CMK (cell line): ENCODE measurements around the gene HNRNPL.
"Not testable (repeated sequence)": the region's sequence is repeated elsewhere in the genome, so short reads cannot be mapped to it uniquely, and the experiment has no call there.

Experiments used
- DNase-seq: peaks from one replicate; pipeline ENCODE4 v3.0.0-alpha.2; 2010; ENCODE audit warnings: low read depth

The HNRNPL gene

DNA sequence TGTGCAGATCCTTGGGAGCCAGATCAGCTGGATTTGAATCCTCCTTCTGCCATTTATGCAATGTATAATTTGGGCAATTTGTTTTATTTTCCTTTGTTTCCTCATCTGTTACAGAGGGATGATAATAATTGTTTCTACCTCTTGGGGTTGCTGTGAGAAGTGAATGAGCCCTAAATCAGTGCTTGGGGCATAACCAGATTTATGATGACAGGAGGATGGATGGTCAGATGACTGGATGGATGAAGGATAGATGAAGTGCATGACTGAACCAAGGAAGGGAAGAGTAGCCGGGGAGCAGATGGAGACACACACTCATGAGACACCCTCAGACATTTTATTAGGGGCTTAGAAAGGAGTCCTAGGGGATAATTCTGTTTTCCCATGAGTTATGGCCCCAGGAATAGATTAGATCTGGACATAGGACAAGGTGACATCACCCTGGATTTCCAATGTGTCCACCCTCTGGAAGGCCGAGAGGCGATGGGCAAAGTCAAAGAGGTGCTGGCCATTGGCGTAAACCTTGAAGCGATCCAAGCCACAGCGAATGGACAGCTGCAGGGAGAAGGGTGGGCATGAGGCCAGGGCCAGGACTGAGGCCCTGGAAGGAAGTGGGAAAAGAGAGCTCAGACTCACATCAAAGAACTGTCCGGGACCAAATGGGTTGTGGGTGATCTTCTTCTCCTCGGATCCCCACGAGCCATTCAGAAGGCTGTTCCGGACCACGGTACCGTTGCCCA, 48.3 kb downstream of the HNRNPL start:
- DNase-seq: no peak

DNA sequence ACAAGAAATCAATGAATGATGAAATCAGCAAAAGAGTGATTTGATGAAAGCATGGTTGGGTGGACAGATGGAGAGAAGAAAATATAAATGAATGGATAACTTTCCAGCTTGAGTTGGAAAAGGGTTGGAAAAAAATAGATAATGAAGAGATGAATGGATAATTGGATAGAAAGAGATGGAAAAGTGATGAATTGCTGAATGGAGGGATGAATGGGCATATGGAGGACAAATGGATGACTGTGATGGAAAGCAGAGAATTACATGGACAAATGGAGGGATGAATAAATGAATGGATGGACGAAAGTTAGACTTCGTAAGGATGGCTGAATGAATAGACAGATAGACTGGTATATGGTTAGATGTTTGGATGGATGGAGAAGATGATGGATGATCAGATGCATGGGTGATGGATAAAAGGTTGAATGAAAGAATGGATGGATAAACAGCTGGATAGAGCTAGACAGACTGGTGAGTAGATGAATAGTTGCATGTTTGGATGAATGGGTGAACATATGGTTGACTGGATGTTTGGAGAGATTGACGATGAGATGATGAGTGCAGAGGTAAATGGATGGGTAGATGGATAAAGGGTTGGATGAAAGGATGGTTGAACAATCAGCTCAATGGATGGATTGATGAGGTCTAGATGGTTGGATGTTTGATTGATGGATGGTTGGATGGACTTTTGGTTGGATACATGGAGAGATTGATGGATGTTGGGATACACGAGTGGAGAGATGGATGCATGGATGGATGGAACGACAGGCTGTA, 49.0 kb downstream of the HNRNPL start:
- no peak for DNase-seq

DNA sequence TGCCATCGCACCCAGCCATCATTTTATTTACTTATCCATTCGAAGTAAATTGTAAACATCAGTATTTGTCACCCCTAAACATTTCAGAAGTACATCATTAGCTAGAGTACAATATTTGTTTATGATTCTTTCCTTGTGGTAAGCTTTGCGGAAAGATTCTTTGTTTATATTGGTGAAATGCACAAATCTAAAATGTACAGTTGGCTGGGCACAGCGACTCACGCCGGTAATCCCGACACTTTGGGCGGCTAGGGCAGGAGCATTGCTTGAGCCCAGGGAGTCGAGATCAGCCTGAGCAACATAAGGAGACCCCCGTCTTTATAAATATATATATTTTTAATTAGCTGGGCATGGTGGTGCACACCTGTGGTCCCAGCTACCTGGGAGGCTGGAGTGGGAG, 50.7 kb downstream of the HNRNPL start:
- no peak for DNase-seq

DNA sequence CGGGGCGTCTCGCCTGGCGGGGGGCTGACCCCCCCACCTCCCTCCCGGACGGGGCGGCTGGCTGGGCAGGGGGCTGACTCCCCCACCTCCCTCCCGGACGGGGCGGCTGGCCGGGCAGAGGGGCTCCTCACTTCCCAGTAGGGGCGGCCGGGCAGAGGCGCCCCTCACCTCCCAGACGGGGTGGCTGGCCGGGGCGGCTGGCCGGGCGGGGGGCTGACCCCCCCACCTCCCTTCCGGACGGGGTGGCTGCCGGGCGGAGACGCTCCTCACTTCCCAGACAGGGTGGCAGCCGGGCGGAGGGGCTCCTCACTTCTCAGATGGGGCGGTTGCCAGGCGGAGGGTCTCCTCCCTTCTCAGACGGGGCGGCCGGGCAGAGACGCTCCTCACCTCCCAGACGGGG, 52.0 kb downstream of the HNRNPL start:
- not testable (repeated sequence) for DNase-seq

GRCh38 chr19:38796154-38796553, 53.6 kb downstream of the HNRNPL start:
- no peak for DNase-seq

GRCh38 chr19:38795549-38795948, 54.2 kb downstream of the HNRNPL start:
- DNase-seq: no peak

DNA sequence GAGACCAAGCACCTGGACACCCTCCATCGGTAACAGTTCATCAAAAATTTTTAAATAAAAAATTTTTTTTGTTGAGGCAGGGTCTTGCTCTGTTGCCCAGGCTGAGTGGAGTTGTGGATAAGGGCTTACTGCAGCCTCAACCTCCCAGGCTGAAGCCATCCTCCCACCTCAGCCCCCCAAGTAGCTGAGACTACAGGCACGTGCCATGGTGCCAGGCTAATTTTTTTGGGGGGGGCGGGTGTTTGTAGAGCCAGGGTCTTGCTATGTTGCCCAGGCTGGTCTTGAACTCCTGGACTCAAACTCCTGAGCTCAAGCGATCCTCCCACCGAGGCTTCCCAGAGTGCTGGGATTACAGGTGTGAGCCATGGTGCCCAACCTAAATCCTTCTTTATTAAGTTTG, 56.1 kb downstream of the HNRNPL start:
- DNase-seq: no peak

DNA sequence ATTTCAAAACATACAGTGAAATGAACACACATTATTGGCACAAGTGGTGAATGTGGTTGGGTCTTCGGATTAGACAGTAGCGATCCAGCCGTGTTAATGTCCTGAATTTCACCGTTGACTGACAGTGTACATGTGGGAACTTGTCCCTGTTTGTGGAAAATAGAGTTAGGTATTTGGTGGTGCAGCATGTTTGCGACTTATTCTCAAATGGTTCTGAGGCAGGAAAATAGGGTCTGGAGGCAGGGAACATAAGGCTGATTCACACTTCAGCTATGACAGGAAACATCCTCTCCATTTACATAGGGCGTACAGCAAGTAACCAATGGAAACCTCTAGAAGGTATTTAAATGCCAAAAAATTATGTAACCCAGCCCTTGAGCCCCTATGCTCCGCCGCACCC, 56.6 kb downstream of the HNRNPL start:
- DNase-seq: no peak

- no peak for DNase-seq
Measured at GRCh38 chr19:38792250-38793111, 57.3 kb downstream of the HNRNPL start.

DNA sequence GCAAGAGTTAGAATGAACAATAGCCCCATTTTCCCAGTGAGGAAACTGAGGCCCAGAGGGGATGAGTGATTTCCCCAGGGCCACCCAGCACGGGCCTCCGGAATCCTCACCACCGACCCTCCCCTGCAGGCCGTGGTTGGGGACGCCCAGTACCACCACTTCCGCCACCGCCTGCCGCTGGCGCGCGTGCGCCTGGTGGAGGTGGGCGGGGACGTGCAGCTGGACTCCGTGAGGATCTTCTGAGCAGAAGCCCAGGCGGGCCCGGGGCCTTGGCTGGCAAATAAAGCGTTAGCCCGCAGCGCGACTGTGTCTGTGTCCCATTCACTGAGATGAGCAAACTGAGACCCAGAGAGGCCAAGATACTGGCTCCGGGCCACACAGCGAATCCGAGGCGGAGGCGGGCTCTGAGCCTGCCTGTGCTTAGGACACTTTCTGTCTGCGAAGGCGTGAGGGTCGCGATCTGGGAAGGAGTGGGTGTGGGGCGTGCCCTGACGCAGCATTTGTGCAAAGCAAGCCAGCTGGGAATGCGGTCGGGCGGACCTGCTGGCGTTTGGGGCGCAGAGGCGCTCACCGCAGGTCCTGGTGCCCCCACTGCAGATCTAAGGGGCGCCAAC, 58.2 kb downstream of the HNRNPL start:
- DNase-seq: not testable (repeated sequence)

GRCh38 chr19:38790507-38791403, 59.0 kb downstream of the HNRNPL start:
- not testable (repeated sequence) for DNase-seq

DNA sequence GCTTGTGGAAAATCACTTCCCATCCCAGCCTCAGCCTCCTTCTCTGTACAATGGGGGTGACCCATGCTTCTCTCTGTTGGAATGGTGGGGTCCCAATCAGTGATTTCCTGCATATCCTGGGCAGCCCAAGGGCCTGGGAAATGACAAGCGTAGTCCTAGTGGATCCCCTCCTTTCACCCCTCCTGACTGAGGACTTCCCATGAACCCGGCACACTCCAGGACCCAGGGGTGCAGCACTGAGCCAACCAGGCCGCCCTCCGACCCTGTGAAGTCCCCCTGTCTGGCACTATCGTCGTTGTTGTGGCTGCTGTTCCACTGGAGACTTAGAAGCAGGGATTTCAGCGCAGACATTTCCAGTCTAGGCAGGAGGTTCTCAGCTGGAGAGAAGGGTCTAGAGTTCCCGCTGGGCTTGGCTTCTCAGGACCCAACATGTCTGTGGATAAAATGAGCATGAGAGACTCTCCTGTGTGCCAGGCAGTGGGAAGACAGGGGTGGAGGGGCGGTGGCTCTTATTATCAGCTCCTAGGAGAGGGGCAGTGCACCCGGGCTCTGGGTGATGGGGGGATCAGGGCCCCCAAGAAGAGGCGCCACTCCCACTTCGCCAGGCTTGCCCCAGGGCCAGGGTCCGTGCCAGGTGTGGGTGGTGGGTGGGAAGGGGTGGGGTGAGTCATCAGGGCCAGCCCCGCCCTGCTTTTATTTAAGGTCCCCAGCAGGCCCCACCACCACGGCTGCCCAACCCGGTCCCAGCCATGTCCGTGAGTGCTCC, 61.1 kb downstream of the HNRNPL start, which contains the start of gene LGALS7B:
LGALS7B (plus strand) TSS at position 723 of the 766 bp plus-strand sequence; CDS start at position 750, 27 bp downstream.
- DNase-seq: no peak

GRCh38 chr19:38786572-38787265, 63.1 kb downstream of the HNRNPL start:
- no peak for DNase-seq
